ENCODE measurements around the gene RAP1A.

GRCh38 chr1:111587509-111588174 is 31.9 kb upstream of the RAP1A start:
- TF ChIP-seq CTCF (IDR thresholded peaks at IDR 0.05) (no peak), REST (IDR thresholded peaks at IDR 0.05; ENCODE audit: insufficient read depth in 1 of 2, low read depth in 2 of 2, low read length in 1 of 2) (no peak), SIN3A (IDR thresholded peaks at IDR 0.05; ENCODE audit: borderline replicate concordance, insufficient read depth, low read depth, low read length) (no peak), POLR2AphosphoS5 (IDR thresholded peaks at IDR 0.05; ENCODE audit: low read depth, low read length) (no peak), TCF7L2 (IDR thresholded peaks at IDR 0.05; ENCODE audit: low read depth, low read length) (no peak)
